Chondrocyte (in vitro differentiated cells): ENCODE data around the gene FECH. TPM values are rescaled to one million over a fixed set of nuclear protein-coding genes. Genes with fewer than 3 reads are reported as not detected.
A peak's percentile ranks its signal among the peaks of the same experiment; 100 is the strongest.

ENCODE experiments used
- DNase-seq: peaks from one replicate; pipeline ENCODE4 v3.0.0; 2021; ENCODE audit warnings: mixed read lengths, low spot score
- H3K27ac Mint-ChIP-seq: one replicate; pipeline ENCODE4 v1.8.0; 2021; ENCODE audit warnings: mild to moderate bottlenecking, moderate library complexity, mixed read lengths; ENCODE audit not compliant: unreplicated experiment
- H3K27me3 Mint-ChIP-seq: 2 replicates; pipeline ENCODE4 v1.8.0; 2021; ENCODE audit warnings: low read depth, mixed read lengths
- H3K36me3 Mint-ChIP-seq: 2 replicates; pipeline ENCODE4 v1.8.0; 2021; ENCODE audit warnings: low read depth, mixed read lengths
- H3K4me1 Mint-ChIP-seq: 2 replicates; pipeline ENCODE4 v1.8.0; 2021; ENCODE audit warnings: low read depth, mild to moderate bottlenecking, mixed read lengths
- H3K4me3 Mint-ChIP-seq: one replicate; pipeline ENCODE4 v1.8.0; 2021; ENCODE audit warnings: mild to moderate bottlenecking, moderate library complexity, mixed read lengths; ENCODE audit not compliant: unreplicated experiment
- H3K9me3 Mint-ChIP-seq: 2 replicates; pipeline ENCODE4 v1.8.0; 2021; ENCODE audit warnings: low read depth, mixed read lengths
- total RNA-seq: library from RNA; stranded (reverse); gene quantifications from 3 replicates; pipeline ENCODE4 v1.2.1, GENCODE V29; 2021
- TF ChIP-seq, protein P1 (sequence below): fragments of 200-600 bp; sonication (generic); IDR thresholded peaks from 2 replicates; pipeline ENCODE4 v1.5.0; 2021; ENCODE audit warnings: antibody characterized with exemption, mild to moderate bottlenecking, moderate library complexity

FECH gene
- total RNA-seq, 1 donor from 2014 or later = 25.9 TPM

DNA sequence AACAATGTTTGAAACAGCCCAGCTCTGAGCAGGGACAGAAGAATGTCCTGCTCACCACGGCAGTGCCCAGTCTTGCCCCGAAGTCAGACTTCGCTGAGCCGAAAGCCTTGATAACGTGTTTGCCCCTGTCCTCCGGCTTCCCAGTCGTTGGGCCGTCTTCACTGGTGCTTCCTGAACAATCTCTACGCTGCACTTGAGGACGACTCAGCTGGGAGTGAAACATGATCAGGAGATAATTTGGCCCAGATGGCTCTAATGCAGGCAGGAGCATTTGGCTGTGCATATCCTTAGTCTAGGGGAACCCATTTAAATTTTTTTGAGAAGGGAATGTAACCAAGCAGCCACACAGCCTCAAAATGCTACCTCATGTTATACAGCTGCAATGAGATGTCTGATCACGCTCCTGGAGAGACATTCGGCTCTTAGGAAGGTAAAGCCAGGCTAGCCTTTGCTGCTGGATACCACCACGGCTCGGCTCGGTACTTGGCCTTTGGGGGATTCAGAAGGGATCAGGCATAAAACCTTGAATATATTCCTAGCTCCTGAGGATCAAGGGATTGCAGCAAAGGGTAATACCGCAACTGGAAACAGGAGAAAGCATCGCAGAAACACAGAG, 43.6 kb downstream of the FECH start:
- TF ChIP-seq, protein P1, sequence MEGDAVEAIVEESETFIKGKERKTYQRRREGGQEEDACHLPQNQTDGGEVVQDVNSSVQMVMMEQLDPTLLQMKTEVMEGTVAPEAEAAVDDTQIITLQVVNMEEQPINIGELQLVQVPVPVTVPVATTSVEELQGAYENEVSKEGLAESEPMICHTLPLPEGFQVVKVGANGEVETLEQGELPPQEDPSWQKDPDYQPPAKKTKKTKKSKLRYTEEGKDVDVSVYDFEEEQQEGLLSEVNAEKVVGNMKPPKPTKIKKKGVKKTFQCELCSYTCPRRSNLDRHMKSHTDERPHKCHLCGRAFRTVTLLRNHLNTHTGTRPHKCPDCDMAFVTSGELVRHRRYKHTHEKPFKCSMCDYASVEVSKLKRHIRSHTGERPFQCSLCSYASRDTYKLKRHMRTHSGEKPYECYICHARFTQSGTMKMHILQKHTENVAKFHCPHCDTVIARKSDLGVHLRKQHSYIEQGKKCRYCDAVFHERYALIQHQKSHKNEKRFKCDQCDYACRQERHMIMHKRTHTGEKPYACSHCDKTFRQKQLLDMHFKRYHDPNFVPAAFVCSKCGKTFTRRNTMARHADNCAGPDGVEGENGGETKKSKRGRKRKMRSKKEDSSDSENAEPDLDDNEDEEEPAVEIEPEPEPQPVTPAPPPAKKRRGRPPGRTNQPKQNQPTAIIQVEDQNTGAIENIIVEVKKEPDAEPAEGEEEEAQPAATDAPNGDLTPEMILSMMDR = no peak
- H3K4me3 Mint-ChIP-seq = peak overlapping the region; percentile 18
- H3K9me3 Mint-ChIP-seq = no peaks in the 10 kb centered on the region
- H3K27ac Mint-ChIP-seq = no peak overlapping the region
- H3K27me3 Mint-ChIP-seq = peaks cover 2% of the 10 kb centered on the region
- peaks cover 11% of the 10 kb centered on the region for H3K4me1 Mint-ChIP-seq
- no peak for DNase-seq
- no peaks in the 10 kb centered on the region for H3K36me3 Mint-ChIP-seq

DNA sequence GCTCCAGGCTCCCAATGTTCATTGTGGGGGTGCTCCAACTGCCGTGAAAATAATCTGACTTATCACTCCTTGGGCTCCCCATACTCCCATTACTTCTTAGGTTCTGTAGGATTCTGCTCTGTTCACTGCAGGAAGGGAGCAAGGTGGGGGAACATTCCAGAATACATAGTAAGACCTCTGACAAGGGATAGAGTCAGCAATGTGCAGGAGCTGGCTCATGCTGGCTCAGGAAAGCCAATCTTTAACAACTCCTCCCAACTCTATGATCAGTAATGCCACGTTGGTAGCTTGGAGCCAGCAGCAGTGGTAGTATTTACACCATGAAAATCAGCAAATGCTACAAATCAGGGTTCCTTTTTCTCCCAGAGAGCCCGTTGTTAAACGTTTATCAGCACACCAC, 44.4 kb downstream of the FECH start:
- peaks cover 2% of the 10 kb centered on the region for H3K27me3 Mint-ChIP-seq
- no peaks in the 10 kb centered on the region for H3K36me3 Mint-ChIP-seq
- H3K4me3 Mint-ChIP-seq = no peak overlapping the region
- no peaks in the 10 kb centered on the region for H3K9me3 Mint-ChIP-seq
- no peak for DNase-seq
- no peak overlapping the region for H3K27ac Mint-ChIP-seq
- peaks cover 11% of the 10 kb centered on the region for H3K4me1 Mint-ChIP-seq
- TF ChIP-seq, protein P1 = no peak

DNA sequence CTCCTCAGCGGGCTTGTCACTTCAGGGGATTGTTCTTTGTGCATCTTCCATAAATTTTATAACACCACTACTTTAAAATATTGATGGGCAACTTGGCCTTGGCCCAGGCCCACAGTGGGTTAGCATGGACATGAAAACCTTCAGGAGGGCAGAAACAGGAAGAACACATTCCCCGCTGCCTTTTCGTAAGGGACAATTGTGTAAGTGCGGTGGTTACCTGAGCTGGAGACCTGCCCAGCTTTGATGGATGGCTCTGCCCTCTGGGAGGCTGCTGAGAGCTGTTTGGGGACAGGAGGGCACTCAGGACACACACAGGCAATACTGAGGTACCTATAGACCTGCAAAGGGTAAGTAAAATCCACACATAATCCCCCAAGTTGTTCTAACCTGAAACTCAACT, 46.8 kb downstream of the FECH start:
- Mint-ChIP-seq H3K36me3 (no peaks in the 10 kb centered on the region), H3K27ac (no peak overlapping the region)
- no peak for DNase-seq

DNA sequence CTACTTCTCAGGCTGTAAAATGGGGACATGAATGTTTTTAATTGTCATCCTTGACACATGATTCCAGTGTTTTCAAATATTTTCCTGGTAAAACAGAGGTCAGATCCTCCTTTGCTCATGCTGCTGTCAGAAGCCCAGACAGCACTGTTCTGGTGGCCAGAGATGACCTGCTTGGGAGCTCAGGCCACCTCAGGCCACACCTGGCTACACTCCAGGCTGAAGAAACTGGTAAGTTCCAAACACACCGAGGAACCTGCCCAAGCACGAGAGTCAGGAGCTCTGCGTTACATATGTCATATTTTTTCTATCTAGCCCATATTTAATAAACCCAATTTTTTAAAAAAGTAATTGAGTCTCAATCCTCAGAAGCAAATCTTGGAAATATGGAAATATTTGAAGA, 47.9 kb downstream of the FECH start:
- H3K9me3 Mint-ChIP-seq = no peaks in the 10 kb centered on the region

More for the DNA sequence above, 46.8 kb downstream of the FECH start:
- TF ChIP-seq, protein P1 = no peak
- H3K27me3 Mint-ChIP-seq = peaks cover 2% of the 10 kb centered on the region
- no peaks in the 10 kb centered on the region for H3K9me3 Mint-ChIP-seq
- H3K4me1 Mint-ChIP-seq = peaks cover 11% of the 10 kb centered on the region
- no peak overlapping the region for H3K4me3 Mint-ChIP-seq

DNA sequence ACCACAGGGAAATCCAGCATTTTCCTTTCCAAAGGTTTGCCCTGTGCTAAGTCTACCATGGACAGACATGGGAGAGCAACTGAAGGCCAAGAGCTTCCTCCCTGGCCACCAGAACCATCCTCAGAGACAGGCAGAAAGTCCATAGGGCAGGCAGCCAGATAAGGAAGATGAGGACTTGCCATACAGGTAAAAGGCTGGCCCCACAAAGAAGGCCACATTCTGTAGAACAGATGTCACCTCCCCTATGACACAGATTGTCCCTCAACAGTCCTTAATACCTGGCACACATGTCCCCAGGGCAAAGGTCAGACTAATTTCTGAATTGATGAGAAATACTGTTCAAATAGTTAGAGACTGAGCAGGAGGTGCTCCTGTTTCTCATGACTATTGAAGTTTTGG, 52.0 kb downstream of the FECH start:
- Mint-ChIP-seq H3K4me1 (peaks cover 8% of the 10 kb centered on the region), H3K27ac (no peak overlapping the region), H3K9me3 (no peaks in the 10 kb centered on the region), H3K36me3 (no peaks in the 10 kb centered on the region), H3K27me3 (no peaks in the 10 kb centered on the region), H3K4me3 (no peak overlapping the region)
- no peak for DNase-seq
- TF ChIP-seq, protein P1 = no peak

More for the DNA sequence above, 47.9 kb downstream of the FECH start:
- DNase-seq = no peak
- no peaks in the 10 kb centered on the region for H3K36me3 Mint-ChIP-seq
- H3K27ac Mint-ChIP-seq = no peak overlapping the region
- H3K4me3 Mint-ChIP-seq = no peak overlapping the region
- TF ChIP-seq, protein P1 = no peak
- H3K4me1 Mint-ChIP-seq = peaks cover 12% of the 10 kb centered on the region
- peaks cover 2% of the 10 kb centered on the region for H3K27me3 Mint-ChIP-seq
